ENCODE data around the gene PPFIBP1.
"Not testable (repeated sequence)": the region's sequence is repeated elsewhere in the genome, so short reads cannot be mapped to it uniquely, and the experiment has no call there.

Gene PPFIBP1

GRCh38 chr12:27707216-27707615 is 183.2 kb downstream of the PPFIBP1 start:
- DNase-seq (ENCODE audit: low spot score) (no peak), FAIRE-seq (no peak)

GRCh38 chr12:27709212-27709931 is 185.4 kb downstream of the PPFIBP1 start:
- no peak for FAIRE-seq
- no peak for DNase-seq (ENCODE audit: low spot score)

- no peak for DNase-seq (ENCODE audit: low spot score)
- FAIRE-seq, result no peak
Measured at GRCh38 chr12:27709932-27710591, 186.1 kb downstream of the PPFIBP1 start.

DNA sequence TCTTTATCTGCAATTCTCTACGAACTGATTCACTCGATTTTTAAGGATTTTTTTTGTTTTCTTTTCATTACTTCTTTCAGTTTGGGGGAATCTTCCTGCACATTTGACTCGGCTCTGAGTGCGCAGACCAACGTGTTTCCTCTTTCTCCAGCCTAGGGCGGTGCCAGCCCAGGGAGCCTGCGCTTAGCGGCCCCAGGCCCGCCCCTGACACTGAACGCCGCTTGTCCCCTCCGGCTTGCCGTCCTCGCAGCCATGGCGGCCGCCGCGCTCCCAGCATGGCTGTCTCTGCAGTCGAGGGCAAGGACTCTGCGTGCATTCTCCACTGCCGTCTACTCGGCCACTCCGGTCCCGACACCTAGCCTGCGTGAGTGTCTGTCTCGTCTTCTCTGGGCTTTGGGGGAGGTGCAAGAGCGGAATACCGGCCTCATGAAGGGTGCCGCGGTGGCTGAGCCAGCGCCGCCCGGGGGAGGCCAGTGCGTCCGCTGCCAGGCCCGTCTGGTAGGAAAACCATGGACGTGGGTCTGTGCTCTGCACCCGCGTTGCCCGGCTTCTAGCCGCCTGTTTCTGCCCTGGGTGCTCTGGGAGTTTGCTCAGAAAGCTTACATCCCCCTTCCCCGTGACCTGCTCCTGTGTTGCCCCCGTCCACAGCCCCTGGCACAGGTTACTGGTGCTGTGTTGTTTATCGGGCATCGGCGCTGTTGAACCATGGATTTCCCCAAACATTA is 186.7 kb downstream of the PPFIBP1 start, which contains the start of gene MRPS35:
Gene MRPS35, plus strand, starts transcription at position 241 of the 725 bp plus-strand sequence. Its CDS starts 12 bp downstream, at position 253.
- FAIRE-seq (peak; percentile 8), DNase-seq (ENCODE audit: low spot score) (peak; percentile 72)

DNA sequence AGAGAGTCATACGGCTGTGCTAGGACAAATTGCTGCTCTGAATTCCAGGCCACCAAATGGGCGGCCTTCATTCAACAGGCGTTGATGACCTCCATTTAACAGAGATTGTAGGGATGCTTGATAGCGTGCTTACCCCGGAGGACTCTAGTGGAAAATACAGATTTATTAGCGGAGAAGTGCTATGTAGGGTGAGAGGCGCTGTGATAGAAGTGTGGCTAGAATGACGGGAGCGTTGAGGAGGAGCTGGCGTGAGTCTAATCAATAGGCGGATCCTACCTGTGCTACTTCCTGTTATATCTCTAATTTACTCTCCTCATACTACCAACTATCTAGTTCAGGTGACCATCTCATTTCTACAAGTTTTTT is 187.3 kb downstream of the PPFIBP1 start:
- DNase-seq (ENCODE audit: low spot score) (no peak), FAIRE-seq (no peak)

GRCh38 chr12:27711967-27712366 is 188.0 kb downstream of the PPFIBP1 start:
- DNase-seq (ENCODE audit: low spot score), result no peak
- FAIRE-seq, result no peak

DNA sequence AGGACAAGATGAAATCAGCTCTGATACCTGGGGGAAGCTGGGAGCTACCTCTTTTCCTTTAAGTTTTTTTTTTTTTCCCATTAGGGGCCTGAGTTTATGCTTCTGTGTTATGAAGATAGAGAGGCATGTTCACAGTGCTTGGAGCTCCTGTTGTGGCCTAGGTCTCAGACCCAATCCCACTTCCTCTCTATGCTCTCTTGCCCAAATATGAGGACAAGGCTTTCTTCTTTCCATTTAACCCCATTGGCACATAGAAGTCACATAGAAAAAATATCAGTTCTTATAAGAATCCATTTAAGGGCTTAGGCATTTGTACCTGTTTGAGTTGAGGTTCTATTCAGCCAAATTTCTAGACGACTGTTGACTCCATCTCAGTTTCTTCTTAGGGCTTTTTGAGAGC is 199.2 kb downstream of the PPFIBP1 start:
- no peak for DNase-seq (ENCODE audit: low spot score)
- FAIRE-seq, result no peak

DNA sequence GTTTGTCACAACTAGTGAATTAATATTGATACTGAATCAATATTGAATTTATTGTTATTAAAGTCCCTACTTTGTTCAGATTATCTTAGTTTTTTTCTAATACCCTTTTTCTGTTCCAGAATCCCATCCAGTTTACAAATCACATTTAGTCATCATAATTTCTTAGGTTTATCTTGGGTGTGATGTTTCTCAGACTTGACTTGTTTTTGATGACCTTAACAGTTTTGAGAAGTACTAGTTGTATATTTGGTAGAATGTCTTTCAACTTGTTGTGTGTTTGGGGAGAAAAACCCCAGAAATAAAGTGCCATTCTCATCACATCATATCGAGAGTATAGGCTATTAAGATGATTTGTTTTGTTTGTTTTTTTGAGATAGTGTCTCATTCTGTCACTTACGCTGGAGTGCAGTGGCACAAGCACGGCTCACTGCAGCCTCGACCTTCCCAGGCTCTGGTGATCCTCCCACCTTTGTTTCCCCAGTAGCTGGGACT is 206.1 kb downstream of the PPFIBP1 start:
- DNase-seq (ENCODE audit: low spot score) (no peak), FAIRE-seq (no peak)

DNA sequence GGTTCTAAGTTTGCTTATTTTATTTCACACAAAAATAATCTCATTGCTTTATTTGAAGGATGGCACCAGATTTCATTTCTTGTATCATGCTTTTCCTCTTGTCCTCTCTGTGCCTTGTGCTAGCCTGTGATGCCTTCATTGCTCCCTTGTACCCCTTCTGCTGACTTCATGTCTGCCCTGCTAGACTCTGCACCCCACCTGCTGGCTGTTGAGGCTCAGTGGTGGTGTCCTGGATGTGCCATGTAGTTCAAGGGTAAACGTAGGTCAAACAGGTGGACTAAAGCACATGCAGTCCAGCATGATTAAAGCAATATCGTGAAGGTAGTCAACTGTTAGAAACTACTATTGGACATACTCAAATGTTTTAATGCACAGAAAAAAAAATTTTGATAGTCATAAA is 208.3 kb downstream of the PPFIBP1 start:
- DNase-seq (ENCODE audit: low spot score), result no peak

GRCh38 chr12:27733052-27733656 is 209.1 kb downstream of the PPFIBP1 start:
- DNase-seq (ENCODE audit: low spot score) (peak; percentile 16), FAIRE-seq (peak; percentile 60)

More for the DNA sequence above, 208.3 kb downstream of the PPFIBP1 start:
- no peak for FAIRE-seq

DNA sequence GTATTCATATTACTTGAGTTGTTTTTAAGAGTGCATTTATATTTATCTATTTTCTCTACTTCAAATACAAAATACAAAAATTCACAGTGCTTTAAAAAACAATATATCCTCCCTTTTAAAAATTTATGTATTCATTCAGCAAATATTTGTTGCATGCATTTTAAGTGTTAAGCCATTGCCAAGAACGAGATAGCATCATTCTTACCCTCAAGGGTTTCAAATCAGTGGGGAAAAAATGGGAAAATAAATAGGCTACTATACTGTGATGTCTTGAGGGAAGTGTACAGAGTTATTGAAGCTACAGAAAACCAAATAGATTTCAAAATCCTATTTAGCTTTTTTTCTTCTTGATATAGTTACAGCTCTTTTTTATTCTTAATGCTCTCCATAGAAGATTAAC is 209.8 kb downstream of the PPFIBP1 start:
- no peak for FAIRE-seq

DNA sequence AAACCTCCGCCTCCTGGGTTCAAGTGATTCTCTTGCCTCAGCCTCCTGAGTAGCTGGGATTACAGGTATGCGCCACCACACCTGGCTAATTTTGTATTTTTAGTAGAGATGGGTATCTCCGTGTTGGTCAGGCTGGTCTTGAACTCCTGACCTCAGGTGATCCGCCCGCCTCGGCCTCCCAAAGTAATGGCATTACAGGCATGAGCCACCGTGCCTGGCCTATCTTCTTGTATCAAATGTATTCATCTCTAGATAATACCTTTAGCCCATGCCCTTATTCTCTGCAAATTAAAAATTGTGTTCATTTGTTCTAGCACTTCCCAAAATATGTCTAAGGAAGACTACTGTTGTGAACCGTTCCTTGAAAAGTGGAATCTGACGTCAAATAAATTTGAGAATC is 210.3 kb downstream of the PPFIBP1 start:
- not testable (repeated sequence) for DNase-seq (ENCODE audit: low spot score); FAIRE-seq

More for the DNA sequence above, 209.8 kb downstream of the PPFIBP1 start:
- DNase-seq (ENCODE audit: low spot score), result no peak

- FAIRE-seq, result no peak
- no peak for DNase-seq (ENCODE audit: low spot score)
Measured at GRCh38 chr12:27743601-27744000, 219.6 kb downstream of the PPFIBP1 start.

Data from RCC 7860 (cell line).